HG03103 (cell line): Measurements from ENCODE around the gene RFTN1.

Experiments
- ATAC-seq: cut with Tn5 transposase; IDR thresholded peaks from one replicate; pipeline ENCODE4 v1.9.1; 2021; ENCODE audit warnings: low read depth; ENCODE audit not compliant: unreplicated experiment

RFTN1 gene

GRCh38 chr3:16417945-16418739 is 95.4 kb downstream of the RFTN1 start:
- no peak for ATAC-seq

- ATAC-seq: no peak
Measured at GRCh38 chr3:16415911-16416476, 97.5 kb downstream of the RFTN1 start.

DNA sequence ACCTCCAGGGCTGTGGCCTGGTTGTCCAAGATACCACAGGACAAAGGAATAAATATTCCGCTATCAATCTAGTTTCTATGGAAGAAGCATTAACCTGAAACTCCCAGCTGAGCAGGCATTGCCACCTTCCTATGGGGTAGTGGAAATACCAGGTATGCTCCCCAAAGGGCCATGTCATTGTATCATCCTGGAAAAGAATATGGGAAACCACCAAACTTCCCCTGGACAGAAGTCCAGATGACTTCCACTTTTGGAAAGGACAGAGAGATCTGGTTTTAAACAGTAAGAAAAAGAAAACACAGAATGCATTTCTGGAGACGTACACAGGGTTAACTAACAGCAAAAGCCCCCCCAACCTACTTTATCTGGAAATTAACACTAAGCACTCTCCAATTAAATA is 100.2 kb downstream of the RFTN1 start:
- no peak for ATAC-seq

DNA sequence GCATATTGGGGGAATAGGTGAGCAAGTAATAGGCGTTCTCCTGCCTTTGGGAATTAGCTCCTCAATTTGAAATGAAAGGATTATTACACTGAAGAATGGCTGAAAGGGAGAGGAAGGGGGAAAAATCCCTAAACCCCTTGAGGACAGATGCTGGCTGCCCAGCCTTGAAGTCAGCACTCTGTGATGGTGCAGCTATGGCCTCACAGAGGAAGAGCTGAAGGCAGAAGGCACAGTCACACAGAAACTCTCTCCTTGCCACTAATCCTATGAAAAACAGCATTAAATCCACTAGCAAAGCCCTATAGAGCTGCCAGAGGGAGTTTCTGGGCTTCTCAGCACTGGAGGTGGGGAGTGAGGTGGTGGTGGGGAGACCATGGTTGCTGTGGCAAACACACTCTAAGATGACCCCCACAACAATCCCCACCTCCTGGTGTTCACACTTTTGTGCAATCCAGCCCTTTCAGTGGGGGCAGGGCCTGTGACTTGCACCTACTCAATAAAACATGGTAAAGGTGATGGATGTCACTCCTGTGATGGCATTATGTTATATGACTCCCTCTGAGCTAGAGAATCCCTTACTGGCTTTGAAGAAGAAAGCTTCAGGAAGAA is 101.2 kb downstream of the RFTN1 start:
- no peak for ATAC-seq

GRCh38 chr3:16411441-16411840 is 102.1 kb downstream of the RFTN1 start:
- ATAC-seq: no peak

DNA sequence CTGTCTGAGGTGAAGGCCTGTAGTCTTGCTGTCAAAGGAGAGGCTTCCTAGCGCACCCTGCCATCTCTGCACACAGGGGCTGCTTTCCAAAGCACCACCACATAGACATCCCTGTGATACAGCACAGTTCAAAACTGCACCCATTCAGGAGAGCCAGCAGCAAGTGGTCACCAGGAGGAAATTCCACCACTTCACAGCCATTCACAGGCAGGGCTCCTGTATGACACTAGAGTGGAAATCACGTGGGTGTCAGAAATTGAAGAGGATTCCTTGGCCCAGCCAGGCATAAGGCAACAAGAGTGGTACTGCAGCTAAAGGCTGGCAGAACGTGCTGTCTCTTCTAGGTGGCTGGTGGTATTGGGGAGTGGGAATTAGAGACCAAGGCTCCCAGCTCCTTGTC is 102.8 kb downstream of the RFTN1 start:
- no peak for ATAC-seq

GRCh38 chr3:16409032-16409431 is 104.5 kb downstream of the RFTN1 start:
- ATAC-seq: no peak

DNA sequence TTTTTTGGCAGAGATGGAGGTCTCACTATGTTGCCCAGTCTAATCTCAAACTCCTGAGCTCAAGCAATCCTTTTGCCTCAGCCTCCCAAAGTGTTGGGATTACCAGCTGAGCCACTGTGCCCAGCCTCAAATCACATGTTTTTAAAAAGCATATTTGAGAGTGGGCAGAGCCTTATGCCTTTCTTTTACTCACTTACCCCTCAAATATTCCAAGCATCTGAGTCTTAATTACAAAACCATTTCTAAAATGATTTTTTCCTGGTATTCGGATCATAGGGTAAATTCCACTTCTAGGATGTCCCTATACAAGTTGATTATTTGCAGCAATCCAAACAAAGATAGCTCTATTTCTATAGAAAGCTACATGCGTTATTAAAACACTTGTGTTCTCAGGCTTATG is 106.1 kb downstream of the RFTN1 start:
- ATAC-seq: no peak

GRCh38 chr3:16406579-16406978 is 106.9 kb downstream of the RFTN1 start:
- ATAC-seq: no peak

DNA sequence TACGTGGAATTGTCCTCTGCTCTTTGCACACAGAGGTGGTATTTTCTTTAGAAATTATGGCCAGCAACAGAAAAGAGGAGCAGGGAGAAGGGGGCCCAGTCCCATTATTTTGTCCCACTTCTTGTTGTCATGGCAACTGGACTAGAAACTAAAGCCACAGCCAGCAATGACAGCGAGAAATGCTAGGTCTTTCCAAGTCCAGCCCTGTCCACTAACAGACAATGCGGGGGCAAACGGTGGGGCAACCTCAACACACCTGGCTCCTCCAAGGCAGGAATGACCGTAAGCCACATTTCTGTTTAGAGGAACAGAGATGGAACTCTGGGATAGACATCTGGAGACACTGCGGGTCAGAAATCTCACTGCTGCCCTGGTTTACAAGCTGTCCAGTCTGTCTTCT is 107.3 kb downstream of the RFTN1 start:
- no peak for ATAC-seq

DNA sequence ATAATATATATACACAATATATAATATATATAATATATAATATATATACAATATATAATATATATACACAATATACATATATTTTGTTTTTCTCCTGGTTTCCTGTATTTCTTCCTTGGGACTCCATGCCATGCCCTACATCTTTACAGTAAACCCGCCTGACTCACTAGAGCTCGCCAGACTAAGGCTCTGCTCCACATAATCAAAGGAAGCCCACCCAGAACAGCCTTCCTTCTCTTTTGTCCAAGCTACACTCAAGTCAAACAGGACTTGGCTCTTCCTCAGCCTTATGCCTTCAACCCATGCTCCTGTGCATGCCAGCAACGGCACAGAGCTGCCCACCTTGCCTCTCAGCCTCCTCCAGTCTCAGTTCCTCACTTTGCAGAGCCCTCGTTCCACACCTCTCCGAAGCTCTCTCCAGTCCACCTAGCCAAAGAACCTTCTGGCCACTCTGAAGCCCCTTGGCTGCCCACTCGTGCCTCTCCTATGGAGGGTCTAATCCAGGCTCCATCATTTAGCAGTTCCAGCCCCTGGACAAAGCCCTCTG is 109.1 kb downstream of the RFTN1 start:
- ATAC-seq: no peak

DNA sequence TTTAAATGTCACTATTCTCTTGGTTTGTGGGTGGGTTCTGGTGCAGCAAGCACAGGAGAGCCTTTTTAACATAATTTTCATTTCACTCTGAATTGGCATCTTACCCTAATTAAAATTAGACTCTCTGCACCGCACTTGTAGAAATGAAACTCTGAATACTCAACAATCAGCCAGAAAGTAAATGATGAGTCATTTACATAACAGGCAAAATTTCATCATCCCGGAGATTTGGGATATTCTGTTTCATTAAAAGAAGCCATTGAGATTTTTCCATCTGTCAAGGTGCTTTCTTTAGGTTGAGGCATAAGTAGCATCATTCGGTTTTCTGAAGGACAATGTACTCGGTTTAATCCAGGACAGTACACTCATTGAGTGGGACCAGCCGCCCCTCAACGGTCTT is 111.0 kb downstream of the RFTN1 start:
- no peak for ATAC-seq

- no peak for ATAC-seq
Measured at GRCh38 chr3:16401273-16401672, 112.2 kb downstream of the RFTN1 start.

DNA sequence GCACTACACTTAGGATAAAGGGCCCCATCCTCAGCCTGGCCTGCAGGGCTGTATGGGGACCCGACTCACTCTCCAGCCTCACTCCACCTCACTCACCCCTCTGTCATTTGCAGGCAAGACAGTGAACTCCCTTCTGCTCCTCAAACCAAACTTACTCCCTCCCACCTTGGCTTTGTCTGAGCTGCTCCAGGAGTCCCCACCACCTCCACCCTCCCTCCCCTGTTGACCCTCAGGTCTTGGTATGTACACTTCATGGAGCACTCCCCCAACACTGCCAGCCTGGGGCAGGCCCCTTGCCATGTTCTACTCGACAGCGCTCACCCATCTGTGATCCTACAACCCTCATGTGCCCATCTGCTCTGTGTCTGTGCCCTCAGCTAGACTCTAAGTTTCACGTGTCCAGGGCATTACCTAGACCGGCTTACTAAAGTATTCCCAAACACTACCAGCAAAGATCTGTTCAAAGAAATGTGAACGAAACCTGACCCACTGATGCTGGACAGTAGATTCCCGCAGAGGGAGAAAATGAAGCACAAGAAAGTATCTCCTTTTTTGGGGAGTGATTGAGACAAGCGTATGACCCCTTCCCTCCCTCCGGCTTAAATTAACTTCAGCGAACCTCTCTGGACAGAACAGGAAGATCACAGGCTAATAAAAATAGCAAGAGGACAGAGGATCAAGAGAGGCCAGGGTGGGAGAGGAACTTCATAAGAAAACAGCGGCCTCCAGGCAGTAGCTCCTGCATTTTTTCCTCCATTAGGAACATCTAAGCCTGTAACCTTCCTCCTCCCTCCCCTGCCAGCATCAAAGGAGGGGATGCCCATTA is 113.2 kb downstream of the RFTN1 start:
- ATAC-seq: no peak

DNA sequence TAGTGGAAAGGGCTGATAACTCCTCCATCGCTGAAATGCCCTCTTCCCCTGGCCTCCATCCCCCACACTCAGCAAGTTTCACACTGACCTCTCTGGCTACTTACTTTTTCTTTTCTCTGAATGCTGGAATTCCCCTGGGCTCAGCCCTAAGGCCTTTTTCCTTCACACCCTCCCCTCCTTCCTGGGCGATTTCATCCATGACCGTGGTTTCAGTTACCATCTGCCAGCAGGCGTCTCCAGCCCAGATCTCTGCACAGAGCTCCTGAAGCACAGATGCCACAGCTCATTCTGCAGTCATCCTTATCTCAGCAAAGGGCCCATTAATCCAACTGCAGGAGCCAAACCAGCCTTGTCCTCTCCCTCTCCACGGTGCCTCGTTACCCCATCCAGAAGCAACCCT is 114.0 kb downstream of the RFTN1 start:
- no peak for ATAC-seq

GRCh38 chr3:16398648-16399047 is 114.9 kb downstream of the RFTN1 start:
- ATAC-seq: no peak

DNA sequence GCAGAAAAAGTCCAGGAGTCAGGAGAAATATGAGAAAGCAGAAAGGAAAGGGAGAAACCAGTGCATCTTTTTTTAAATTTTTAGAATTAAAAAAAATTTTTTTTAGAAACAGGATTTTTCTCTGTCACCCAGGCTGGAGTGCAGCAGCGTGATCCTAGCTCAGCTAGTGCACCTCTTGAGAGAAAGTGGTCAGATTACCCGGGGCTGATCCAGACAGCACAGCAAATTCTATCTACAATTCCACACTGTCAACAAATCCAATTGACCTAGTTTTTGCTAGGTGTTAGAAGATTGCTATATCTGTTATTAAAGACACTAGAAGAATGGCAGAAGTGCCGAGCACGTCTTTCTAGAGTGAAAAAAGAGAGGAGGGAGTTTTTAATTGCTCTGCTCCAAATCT is 117.3 kb downstream of the RFTN1 start:
- ATAC-seq: no peak

DNA sequence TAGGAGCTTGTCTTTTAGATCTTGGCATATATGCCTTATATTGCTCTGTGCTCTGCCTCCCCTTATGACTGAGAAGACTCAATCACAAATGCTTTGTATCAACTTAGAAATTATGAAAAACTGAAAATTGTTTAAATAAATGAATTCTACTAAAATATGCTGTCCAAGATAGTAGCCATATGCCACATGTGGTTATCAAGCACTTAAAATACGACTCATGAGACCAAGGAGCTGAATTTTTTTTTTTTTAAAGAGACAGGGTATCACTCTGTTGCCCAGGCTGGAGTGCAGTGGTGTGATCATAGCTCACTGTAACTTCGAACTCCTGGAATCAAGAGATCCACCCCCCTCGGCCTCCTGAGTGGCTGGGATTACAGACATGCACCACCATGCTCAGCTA is 118.3 kb downstream of the RFTN1 start:
- ATAC-seq: no peak

GRCh38 chr3:16394639-16395038 is 118.9 kb downstream of the RFTN1 start:
- no peak for ATAC-seq

- no peak for ATAC-seq
Measured at GRCh38 chr3:16392717-16393116, 120.8 kb downstream of the RFTN1 start.

DNA sequence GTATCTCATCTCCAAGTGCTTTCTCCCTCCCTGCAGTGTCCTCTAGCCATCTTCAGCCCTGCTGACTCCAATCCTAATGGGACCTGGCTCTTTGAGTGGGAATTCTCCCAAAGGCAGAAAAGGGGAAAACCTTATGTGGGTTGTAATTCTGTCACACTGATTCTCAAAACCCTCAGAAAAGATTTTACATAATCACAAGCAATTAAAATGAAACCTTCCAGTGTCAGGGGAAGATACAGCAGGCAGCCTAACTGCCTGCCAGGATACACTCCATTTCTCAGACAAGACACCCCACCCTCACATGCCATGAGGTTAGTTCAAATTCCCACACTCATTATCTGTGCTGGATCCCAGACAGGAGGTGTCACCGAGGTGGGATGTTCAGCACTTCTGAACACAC is 121.4 kb downstream of the RFTN1 start:
- no peak for ATAC-seq
